Heart left ventricle (tissue), 13 donors: ENCODE measurements around the gene MUC6.

ENCODE experiments used
- POLR2A ChIP-seq, 2 donors: fragments of 450-650 bp; IDR thresholded peaks; one replicate each; pipeline ENCODE4 v1.6.1; 2017; ENCODE audit warnings: antibody characterized with exemption in 2 of 2, mild to moderate bottlenecking in 2 of 2, moderate library complexity in 2 of 2
- TF ChIP-seq, protein P1 (sequence below), 12 donors: fragments of 200-600 bp; sonication (generic) in 4 of 12; IDR thresholded peaks; one replicate each; pipeline versions ENCODE4 v1.5.0 to v1.8.0; 2018 to 2022; ENCODE audit warnings: antibody characterized with exemption in 12 of 12, mild to moderate bottlenecking in 5 of 12
- donor health status: ischemic (EF 13 %, LVEDD 7.1; RV severe dilation, severe dysfunction).
- donor health status: DM: no; HTN: yes; CAD: no.
- donor health status: DM: no; HTN: no; CAD: no.
- donor health status: ischemic (EF 25% LVEDD 6.9; RV normal size, moderate dysfunction).
- donor health status: ischemic (EF 25% LVEDD 5.7; RV mildly dilated, moderate dysfunction).
- donor health status: ischemic (EF 35%, LVEDD 5.7; RV mildly dilated, moderate dysfunction).
- donor health status: nonischemic (EF 11% LVEDD 7.7; RV severe dilation, severe dysfunction).
- donor health status: DM: yes; HTN: yes; CAD: no.
- donor health status: PGD.
- donor health status: ischemic (EF 29% LVEDD 5.4; RV normal size, mild dysfunction).
- donor health status: nonischemic (EF 23%, LVEDD 6.1; RV moderate dilation, normal function).

GRCh38 chr11:1083621-1084551, 47.4 kb upstream of the MUC6 start:
- no peak for TF ChIP-seq POLR2A (IDR thresholded peaks at IDR 0.05)
- TF ChIP-seq, protein P1, sequence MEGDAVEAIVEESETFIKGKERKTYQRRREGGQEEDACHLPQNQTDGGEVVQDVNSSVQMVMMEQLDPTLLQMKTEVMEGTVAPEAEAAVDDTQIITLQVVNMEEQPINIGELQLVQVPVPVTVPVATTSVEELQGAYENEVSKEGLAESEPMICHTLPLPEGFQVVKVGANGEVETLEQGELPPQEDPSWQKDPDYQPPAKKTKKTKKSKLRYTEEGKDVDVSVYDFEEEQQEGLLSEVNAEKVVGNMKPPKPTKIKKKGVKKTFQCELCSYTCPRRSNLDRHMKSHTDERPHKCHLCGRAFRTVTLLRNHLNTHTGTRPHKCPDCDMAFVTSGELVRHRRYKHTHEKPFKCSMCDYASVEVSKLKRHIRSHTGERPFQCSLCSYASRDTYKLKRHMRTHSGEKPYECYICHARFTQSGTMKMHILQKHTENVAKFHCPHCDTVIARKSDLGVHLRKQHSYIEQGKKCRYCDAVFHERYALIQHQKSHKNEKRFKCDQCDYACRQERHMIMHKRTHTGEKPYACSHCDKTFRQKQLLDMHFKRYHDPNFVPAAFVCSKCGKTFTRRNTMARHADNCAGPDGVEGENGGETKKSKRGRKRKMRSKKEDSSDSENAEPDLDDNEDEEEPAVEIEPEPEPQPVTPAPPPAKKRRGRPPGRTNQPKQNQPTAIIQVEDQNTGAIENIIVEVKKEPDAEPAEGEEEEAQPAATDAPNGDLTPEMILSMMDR (IDR thresholded peaks at IDR 0.05), result no peak
